GM19035 (cell line): ENCODE measurements around the gene PCMTD2.

Experiments used
- ATAC-seq: cut with Tn5 transposase; IDR thresholded peaks from one replicate; pipeline ENCODE4 v1.9.1; 2021; ENCODE audit not compliant: unreplicated experiment

PCMTD2 gene

GRCh38 chr20:64254571-64255360 is 782 bp upstream of the PCMTD2 start:
- ATAC-seq: no peak

DNA sequence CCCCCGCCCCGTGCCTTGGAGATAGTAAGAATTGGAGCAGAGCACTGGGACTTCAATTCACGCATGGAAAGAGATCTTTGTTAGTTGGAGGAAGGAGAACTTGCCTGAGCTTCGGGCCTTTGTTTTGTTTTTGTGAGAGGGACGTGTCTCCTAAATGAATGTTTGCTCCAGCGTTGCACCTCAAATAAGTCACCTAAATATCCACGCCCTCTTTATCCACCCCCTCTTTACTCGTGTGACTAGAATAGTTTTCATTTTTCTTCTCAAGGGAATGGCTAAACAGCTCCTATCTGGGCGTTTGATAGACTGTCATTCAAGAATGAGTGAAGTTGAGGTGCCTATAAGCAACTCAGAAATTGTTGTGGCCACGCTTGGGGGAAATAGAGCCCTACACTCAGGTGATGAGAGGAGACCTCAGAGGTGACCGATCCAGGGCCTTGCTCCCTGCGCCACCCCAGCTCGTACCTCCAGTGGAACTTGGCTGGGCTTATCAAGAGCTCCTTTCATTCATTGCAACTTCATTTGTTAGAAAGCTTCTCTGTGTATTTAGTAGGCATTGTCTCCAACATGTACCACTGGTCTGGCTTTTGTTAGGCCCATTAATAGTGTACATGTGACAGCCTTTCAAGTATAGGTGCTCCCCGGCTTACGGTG is 861 bp downstream of the PCMTD2 start:
- ATAC-seq: no peak

DNA sequence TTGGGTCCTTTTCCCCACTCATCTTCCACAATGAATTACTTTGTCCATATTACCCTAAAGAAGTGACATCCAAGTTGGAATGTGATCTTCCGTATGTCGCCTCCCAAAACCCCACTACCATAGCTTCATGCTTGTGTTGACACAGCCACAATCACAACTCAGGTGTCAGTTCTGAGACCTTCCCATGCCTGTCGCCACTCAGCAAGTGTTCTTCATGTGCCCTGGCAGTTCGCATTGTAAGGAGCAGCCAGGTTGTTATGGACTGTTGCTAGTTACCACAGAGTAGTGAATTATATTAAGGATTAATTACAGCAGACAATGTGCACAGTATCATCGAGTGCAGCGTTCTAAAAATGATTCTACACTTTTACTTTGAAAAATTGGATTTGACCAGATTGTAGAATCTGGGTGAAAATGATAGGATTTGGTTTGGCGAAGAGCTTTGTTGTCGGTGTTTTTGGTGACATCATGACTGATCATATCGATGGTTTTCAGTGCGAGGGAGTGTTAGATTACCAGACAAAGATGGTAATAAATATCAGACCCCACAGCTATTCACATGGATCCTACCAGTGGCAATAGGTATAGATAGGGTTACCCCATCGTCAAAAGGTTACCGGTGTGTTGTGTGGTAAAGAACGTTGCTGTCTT is 1.7 kb downstream of the PCMTD2 start:
- ATAC-seq: no peak

GRCh38 chr20:64258071-64258823 is 2.7 kb downstream of the PCMTD2 start:
- ATAC-seq: no peak

- no peak for ATAC-seq
Observed at GRCh38 chr20:64260239-64260638, 4.7 kb downstream of the PCMTD2 start.

- ATAC-seq: no peak
Observed at GRCh38 chr20:64261138-64261537, 5.6 kb downstream of the PCMTD2 start.

- no peak for ATAC-seq
Observed at GRCh38 chr20:64264091-64264490, 8.5 kb downstream of the PCMTD2 start.

GRCh38 chr20:64265201-64265600 is 9.7 kb downstream of the PCMTD2 start:
- ATAC-seq: no peak

GRCh38 chr20:64266988-64267387 is 11.4 kb downstream of the PCMTD2 start:
- no peak for ATAC-seq

GRCh38 chr20:64268174-64268573 is 12.6 kb downstream of the PCMTD2 start:
- ATAC-seq: no peak

DNA sequence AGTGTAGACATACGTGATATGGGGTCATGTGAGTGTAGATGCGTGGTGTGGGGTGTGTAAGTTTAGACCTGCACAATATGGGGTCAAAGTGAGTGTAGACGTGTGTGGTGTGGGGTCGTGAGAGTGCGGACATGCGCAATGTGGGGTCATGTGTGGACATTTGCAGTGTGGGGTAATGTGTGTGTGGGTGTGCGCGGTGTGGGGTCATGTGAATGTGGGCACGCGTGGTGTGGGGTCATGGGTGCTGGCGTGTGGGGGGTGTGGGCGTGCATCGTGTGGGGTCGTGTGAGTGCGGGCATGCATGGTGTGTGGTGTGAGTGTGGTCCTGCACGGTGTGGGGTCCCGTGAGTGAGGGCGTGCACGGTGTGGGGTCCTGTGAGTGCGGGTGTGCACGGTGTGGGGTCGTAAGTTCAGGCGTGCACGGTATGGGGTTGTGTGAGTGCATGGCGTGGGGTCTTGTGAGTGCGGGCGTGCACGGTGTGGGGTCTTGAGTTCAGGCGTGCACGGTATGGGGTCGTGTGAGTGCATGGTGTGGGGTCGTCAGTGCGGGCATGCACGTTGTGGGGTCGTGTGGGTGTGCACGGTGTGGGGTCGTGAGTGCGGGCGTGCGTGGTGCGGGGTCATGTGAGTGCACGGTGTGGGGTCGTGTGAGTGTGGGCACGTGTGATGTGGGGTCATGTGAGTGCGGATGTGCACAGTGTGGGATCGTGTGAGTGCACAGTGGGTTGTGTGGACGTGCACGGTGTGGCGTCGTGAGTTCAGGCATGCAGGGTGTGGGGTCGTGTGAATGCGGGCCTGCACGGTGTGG is 14.3 kb downstream of the PCMTD2 start:
- no peak for ATAC-seq

GRCh38 chr20:64271636-64272035 is 16.1 kb downstream of the PCMTD2 start:
- no peak for ATAC-seq

- no peak for ATAC-seq
Observed at GRCh38 chr20:64273109-64273508, 17.6 kb downstream of the PCMTD2 start.

DNA sequence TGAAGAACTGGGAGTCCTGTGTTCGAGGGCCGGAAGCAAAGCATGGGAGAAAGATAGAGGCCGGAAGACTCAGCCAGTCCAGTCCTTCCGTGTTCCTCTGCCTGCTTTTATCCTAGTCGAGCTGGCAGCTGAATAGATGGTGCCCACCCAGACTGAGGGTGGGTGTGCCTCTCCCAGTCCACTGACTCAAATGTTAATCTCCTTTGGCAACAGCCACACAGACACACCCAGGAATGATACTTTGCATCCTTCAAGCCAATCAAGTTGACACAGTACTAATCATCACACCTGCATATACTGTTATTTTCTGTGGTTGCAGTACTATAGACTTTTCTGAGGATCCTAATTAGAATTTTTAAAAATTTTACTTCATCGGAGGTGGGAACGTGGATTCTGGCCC is 21.3 kb downstream of the PCMTD2 start:
- no peak for ATAC-seq

GRCh38 chr20:64277571-64278316 is 22.2 kb downstream of the PCMTD2 start:
- ATAC-seq: no peak

DNA sequence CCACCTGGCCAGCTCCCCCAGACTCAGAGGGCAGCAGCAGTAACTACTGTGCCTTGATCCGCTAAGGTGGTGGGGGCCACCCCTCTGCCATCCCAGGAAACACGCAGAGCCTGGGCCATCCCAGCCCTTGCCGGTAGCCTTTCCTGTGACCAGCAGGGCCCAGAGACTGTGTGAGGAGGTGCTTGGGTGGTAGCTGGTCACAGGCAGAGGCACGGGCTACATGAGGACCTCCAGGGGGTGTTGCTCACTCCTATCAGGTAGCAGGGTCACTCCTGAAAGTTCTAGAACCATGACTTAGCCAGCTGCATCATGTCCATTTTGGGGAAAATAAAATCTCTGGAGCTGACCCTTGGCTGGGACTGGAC is 22.8 kb downstream of the PCMTD2 start:
- no peak for ATAC-seq

DNA sequence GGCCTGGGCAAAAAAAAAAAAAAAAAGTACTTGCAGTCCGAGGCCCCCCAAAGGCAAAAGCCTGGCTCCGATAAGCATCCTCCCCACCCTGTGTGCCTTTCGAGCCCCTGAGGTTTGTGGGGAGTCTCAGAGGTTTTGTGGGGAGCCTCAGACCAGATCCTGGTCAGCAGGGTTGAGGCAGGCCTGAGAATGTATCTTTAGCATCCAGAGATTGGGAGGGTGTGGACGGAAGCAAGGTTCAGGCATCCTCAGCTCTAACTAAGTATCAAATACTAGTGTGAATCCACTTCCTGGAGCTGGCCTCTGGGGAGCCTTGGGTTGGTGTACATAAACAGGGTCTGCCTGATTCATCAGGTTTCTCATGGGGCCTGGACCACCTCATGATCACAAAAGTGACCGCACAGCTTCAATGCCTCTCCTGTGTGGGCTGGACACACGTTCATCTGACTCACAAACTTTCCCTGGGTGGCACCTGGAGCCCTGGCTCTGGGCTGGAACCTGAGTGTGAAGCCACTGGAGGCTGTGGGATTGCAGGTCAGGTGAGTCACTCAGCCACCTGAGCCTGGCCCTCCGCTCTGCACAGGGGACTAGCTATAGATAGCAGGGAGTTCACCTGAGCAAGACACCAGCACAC is 24.4 kb downstream of the PCMTD2 start:
- ATAC-seq: no peak

DNA sequence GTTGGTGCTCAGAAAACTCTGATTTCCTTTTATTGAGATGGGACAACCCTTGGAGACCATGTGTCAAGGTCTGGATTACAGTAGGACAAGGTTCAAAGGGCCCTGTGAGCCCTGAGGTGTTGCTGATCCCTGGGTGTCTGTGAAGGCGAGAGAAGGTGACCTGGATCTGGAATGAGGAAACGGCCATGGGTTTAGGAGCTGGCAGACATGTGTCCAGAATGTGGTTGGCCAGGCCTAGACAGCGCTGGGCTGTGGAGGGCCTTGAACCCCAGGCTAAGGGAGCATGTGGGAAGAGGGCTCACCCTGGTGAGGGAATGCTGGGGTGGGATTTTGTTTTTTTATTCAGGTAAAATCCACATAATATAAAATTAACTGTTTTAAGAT is 24.9 kb downstream of the PCMTD2 start:
- no peak for ATAC-seq

- no peak for ATAC-seq
Observed at GRCh38 chr20:64283646-64284045, 28.1 kb downstream of the PCMTD2 start.
